NCI-H2029 treated with DMSO at 0.1 percent for 48 hours (cell line): ENCODE measurements around the gene CTNNAL1.

Source experiments
- DNase-seq: peaks from one replicate; lab custom pipeline; 2025; lab: John Stamatoyannopoulos, UW

Gene CTNNAL1

DNA sequence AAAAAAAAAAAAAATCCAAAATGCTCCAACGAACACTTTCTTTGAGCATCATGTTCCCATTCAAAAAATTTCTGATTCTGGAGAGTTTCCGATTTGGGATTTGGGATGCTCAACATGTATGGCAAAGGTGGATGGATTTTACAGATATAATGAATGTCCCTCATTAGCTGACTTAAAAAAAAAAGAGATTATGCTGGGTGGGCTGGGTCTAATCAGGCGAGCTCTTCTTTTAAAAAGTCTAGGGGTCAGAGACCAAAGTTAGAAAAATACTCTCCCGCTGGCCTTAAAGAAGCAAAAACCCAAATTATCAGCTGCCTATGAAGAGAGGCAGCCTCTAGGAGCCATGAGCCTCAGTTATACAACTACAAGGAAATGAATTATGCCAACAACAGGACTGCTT, 15.2 kb upstream of the CTNNAL1 start:
- DNase-seq, result no peak

DNA sequence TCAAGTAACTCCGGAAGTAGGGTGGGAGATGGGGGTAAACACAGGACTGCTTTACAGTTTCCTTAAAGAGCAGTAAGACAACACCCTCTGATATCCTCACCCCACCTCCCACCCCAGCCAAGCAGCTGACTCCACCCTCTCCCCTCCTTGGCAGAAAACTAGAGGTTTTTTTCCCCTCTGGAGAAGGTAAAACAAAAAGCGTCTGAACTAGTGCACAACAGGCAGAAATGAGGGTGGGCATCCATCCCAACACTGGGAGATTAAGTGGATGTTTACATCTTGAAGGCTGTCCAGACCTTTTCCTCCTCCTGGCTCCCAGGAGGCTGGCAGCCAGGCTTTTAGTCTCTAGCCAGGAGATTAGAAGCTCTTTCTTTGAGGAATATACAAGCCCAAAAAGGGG, 13.9 kb upstream of the CTNNAL1 start:
- no peak for DNase-seq

DNA sequence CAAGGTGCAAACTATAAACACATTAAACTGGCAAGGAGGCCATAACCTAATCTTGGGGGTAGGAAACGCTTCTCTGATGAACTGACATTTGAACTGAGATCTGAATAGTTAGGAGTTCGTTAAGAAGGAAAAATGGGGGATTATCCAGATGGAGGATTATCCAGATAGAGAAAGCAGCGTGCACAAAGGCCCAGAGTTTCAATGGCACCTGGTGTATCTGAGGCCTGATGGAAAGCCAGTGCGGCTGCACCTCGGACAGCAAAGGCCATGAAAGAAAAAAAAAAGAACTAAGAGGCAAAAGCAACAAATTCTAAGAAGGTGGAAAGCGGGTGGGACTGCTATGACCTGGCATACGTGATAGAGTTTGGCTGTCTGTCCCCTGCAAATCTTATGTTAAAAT, 13.0 kb upstream of the CTNNAL1 start:
- DNase-seq, result no peak

DNA sequence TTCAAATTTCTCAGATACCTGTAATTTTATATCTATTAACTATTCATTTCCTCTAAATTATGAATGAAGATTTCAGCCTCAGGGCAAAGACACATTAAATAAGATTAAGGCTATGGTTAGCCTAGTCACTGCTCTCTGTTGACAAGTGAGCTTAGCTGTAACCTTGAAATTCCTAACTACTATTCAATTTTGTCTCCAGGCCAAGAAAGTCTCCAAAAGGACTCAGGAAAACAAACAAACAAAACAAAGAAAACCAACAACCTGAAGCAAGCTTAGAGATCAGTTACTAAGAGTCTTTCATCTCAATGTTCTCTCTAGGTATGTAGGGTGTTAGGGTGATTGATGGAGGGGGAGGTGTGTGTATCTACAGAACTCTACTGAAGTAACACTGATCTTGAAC, 9.6 kb upstream of the CTNNAL1 start:
- DNase-seq, result no peak

DNA sequence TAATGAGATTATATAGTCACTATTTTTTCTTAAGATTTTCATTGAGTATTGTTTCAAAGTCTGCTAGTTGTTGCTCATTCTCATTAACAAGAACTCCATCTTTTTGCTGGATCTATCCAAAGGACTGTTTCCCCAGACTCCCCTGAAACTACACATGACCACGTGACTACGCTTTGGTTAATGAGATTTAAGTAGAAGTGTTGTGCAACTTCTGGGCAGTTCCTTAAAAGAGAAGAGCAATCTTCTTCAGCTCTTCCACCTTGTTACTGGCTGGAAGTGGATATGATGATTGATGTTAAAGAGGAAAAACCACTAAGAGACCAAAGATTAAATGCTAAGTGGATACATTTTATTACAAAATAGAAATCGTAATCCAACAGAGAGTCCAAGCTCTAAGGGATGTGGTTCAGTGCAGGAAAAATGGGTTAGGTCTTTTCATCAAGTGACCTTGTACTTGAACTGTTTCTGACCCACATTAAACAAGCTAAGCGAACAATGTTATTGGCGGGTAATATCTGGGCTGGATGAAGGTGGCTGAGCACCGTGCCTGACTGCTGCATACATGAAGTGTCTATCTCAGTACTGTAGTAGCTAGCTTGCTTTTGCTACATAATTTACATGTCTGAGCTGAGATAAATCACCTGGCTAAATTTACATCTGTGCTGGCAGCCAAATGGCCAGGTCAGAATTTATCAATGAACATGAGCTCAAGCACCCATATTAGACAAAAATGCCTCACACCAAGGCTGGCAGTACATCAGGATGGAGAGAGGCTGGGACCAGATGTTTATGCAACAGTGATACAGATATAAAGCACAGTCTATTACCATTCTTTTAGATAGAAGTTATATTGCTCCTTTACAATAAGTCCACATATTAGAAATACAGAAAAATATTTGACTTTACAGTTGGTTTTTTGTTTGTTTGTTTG, 7.5 kb upstream of the CTNNAL1 start:
- no peak for DNase-seq

DNA sequence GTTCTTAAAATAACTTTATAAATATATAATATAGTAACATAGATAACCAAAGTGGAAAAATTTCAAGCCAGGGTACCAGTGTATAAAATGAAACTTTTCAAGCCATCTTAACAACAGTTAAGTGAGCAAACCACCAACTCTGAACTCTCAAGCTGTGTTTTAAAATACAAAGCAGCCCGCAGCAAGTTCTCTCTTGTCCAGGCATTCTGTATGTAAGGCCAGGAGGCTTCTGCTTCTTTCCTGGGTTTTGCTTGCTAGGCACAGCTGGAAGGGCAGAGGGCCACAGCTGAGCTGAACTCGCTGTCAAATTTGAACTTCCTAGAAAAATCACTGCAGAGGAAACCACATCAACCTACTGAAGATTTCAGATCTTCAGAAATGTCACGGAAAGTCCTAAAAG, 6.8 kb upstream of the CTNNAL1 start:
- no peak for DNase-seq

DNA sequence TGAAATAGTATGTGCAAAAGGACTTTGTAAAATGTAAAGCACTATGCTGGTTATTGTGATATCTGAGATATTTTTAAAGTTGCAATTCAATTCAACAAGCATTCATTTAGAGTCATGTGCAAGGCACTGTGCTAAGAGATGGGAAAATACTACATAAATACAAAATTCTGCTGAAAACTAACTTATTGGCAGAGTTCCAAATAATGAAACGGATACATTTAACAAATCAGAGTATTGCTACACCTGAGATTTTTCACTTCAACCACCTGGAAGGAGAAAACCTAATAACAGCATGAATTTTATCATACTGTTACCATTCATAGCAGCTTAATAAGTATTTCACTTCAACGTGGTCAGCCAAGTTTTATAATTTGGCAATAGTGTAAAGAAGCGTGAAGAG, 6.1 kb upstream of the CTNNAL1 start:
- no peak for DNase-seq

DNA sequence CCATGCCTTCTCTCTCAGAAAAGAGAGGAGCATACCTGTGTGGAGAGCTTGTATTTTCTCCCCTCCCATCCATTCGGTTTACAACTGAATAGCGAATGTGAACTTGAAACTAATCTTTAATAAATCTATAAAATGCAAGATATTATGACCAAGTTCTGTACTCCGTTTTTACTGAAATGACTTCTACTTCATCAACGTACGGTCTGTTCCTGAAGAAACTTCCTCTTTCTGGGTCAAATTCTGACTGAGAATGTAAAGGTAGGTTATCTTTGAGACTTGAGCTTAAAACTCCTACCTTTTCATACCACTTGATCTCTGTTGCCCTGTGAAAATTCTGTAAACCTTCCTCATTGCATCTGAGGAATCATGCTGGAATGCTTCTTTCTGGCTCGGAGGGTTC, 4.2 kb upstream of the CTNNAL1 start:
- DNase-seq, result no peak

DNA sequence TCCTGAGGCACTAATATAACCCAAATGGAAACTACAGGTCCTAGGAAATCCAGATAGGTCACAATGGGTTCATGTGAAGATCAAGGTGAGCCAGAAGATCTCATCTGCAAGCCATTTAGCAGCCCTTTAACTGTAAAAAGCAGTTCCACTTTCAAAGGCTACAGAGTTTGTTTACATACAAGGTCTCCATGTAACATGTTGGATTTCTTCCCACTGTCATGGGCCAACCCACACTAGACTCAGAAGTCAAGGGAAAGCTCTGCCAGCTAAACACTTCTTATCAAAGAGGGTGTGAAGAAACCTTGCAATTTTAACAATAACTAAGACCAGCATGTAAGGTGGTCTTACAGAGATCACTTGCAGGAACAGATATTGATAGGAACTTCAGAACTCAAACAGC, 3.8 kb upstream of the CTNNAL1 start:
- DNase-seq, result no peak

DNA sequence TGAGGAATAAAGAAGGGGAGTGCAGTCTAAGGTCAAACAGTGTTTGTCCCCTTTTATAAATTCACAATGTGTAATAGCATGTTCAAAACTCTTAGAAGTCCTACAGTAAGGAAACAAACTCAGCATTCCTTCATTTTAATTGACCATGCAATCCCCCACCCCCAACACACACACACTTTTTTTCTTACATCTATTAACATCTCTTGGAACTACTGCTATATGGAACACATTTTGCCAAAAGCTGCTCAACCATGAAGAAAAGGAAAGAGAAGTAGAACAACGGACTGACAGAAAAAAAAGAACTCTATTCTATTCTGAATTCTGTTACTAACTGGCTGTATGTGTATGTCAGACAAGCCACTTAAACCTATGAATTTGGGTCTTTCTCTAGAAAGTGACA, 2.8 kb upstream of the CTNNAL1 start:
- no peak for DNase-seq

DNA sequence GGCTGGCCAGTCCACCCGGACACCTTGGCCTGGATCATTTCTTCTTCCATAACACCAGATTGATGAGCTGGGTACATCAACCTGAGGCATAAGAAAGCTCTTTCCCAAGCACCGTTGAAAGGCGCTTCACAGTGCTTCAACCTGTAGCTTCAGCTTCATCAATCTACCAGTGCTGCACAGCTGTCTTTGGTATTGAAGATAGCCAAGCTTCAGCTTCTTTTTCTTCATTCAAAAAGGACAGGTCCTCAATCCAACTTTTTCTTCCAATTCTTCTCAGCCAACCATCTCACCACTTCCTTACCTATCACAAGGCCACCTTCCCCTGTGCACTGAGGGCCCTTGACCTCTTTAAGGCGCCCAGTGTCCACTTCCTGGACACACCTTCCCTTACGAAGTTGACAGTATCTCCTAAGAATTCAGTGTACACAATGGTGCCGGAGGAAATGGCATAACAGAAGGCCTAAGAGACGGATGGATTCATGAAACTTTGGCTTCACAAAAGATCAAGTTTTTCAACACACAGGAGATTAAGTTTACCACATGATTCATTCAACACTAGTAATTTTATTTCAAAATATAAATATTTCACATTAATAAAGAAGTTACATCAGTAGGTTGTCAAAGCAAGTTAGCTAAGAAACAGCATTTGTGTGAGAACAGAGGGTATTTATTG, 1.4 kb upstream of the CTNNAL1 start:
- no peak for DNase-seq

DNA sequence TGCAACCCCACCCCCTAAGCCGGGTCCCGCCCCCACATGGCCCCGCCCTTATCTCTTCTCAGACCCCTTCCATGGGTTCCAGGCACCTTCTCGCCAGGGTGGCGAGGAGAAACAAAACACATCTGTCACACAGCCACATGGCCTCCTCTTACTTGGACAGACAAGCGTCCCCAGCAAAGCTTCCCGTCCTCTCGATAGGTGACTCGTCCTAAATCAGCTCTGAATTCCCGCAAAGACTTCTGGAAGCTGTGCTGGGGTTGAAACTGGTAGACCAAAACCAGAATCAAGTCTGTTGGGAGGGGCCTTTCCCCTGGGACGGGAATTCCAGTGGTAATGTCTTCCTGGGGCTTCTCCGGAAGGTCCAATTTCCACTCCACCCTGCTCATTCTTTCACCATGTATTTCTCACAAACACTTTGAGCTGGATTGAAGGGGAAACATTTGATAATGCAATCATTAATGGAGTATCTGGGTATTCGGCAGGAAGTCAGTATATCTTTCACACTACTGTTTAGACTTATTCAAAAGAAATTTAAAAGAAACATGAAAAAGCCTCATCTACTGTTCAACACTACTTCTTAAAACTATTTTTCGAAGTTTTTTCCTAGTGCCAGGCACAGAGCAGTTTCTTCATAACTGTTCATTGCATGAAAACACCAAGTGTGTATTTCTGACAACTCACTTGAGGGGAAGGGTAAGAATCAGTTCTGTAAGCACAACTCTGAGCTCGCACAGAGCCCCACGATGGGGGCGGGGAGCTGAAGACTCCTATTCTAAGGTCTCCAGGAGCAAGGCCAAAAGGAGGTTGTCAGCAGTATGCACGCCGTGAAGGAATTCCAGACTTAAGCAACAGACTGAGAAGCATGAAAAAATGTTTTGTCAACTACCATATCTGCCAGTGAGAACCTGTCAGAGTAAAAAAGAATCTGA, 644 bp upstream of the CTNNAL1 start:
- peak; percentile 46 for DNase-seq

DNA sequence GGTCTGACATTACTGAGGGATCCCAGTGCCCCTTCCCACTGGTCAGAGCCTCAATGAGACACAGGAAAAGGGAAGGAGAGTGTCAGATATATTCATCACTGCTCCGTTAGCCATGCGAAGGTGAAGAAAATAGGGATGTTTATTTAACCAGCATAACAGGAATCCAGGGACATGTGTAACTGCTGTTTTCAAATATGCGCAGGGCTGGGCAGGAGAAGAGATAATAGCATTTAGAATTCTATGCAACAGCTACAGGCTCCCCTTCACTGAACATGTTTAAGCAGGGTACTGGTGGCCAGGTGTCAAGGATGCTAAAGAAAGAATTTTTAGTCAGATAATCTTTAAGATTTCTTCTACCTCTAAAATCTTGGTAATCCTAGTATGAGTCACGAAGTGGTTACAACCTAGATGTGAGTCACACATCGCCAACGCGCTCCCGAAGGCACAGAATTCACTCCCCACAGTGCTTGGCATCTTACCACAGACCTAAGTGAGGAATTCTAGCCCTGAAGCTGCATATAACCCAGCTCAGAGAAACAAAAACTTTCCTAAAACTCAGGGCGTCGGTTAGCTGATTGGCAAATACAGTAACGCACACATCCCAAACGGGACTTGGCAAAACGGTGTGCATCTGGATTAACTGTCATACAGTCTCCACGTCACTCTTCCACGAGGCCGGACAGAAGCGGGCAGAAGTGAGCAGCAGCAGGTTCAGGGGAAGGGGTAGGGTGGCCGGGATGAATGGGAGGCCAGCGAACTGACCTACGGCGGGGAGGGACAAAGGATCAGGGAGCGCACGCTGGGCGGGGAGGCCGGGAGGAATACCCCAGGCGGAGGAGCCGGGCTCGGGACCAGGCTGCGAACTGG, 1.1 kb downstream of the CTNNAL1 start:
- no peak for DNase-seq

DNA sequence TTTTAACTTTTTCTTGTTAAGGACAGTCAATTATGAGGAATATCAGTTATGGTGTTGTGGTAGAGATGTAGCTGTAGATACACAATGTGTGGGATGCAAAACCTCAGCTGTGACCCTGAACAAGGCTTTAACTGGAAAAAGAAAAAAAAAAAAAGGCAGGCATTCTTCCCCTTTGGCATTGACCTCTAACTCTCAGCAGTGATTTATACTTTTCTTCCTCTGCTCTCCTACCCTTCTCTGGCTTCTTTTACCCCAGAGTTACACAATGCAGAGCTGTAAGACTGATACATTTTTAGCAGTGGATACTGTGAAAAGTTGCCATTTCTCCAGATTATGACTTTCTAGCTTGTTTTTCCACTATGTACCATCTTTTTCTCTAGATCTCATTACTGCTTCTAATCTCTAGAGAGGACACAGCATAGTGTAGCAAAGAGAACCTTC, 2.0 kb downstream of the CTNNAL1 start:
- DNase-seq, result no peak

DNA sequence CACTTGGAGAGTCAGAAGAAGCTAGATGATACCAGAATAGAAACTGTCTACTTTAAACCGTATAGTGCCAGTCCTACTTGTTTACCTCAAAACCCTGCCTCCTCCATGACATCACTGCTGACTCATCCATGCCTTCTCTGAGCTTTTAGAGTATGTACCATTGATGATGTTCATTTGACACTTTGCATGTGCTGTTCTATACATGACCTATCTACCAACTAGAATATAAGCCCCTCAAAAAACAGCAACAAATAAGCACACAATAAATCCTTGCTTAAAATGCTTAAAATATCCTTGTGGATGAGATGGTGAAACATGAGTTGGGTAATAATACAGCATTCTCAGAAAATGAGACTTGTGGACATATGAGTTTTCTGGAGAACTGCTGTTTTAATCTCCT, 2.6 kb downstream of the CTNNAL1 start:
- peak; percentile 29 for DNase-seq

DNA sequence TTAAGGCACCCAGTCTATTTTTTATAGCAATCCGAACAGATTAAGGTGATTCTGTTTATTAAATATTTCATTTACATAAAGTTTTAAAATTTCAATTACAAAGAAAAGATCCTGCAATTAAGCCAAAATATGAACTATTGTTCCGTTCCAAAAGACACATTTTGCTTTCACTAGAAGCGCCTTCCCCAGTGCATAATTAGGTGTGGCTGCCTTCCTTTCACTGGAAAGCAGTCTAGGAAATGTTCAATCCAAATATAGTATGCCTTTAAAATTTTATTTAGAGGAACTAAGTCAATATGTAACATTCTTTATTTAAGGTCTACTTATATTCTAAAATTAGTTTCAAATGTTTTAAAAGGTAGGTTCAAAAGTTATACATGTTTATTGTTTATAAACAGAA, 7.6 kb downstream of the CTNNAL1 start:
- no peak for DNase-seq

DNA sequence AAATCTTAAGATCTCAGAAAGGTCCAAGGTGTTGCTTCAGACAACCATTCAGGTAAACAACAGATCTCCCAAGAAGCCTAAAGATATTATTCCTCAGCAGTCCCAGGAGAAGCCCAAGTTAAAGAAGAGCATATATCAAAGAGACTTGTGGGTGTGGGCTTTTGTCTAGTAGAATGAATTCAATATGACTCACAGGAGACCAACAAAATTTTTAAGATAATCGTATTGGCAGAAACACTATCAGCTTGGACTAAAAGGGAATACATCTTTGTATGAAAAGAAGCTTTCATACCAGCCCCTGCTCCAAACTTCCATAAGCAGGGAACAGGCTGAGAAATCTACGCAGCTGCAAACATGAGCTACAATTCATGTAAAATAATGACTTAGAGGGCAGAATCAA, 10.2 kb downstream of the CTNNAL1 start:
- DNase-seq, result no peak

DNA sequence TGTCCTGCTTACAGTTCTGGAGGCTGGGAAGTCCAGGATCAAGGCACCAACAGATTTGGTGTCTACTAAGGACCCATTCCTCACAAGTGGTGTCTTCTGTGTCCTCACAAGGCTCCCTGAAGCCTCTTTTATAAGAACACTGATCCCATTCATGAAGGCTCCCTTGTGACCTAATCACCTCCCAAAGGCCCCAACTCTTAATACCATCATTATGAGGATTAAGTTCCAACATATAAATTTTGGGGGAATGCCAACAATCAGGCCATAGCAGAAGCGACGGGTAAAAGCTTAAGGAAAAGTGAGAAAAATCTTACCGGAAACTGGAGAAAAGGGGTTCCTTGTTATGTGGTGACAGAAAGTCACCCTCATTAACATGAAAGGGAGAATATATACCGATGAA, 11.2 kb downstream of the CTNNAL1 start:
- DNase-seq, result no peak

DNA sequence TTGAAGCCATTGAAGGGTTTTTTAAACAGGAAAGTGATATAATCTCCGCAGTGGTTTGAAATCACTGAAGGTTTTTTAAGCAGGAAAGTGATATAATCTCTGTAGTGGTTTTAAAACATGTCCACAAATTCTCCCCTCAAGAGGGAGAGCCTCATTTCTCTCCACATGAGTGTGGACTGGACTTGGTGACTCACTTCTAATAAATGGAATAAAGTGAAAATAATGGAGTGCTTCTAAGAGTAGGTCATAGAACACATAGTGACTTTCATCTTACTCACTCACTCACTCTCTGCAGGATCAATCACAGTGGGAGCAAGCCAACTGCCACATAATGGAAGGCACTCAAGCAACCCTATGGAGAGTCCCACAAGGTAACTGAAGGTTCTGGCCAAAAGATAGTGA, 12.0 kb downstream of the CTNNAL1 start:
- DNase-seq, result no peak

DNA sequence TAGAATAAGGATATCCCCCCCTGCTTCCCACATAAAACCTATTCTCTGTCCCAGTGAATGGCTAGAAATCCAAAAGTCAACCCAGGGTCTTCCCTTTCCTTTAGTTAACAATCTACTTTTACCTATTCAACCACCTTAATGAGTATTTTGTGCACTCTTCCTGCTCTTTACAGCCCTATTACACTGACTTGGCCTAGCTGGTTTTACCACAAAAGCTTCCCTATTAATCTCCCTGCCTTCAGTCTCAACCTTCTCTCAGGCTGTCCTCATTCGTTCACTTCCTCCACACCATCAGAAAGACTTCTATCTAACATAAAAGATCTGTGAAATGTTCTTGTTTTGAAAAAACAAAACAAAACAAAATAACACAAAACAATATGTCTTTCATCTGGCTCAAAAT, 16.2 kb downstream of the CTNNAL1 start:
- DNase-seq, result no peak

DNA sequence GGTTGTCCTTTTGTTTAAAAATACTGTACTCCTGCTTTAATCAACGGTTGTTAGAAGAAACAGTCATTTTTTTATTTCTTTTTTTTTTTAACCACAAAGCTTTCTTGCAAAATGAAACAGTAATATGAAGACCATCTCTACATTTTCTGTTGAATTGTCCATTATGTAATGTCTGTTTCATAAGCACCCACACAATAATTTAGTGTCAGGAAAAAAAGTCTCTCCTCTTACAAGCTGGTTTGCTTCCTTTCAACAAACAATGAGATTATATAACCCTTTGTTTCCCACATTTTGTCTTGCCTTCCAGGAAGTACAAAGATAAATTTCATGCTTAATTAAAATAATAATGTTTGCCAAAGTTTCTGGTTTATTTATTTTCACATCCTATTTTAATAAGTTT, 16.7 kb downstream of the CTNNAL1 start:
- peak; percentile 48 for DNase-seq
